NCI-H1436 (cell line): Measurements from ENCODE around the gene COX7A1.
A peak's percentile ranks its signal among the peaks of the same experiment; 100 is the strongest.
"Not testable (repeated sequence)": the region's sequence is repeated elsewhere in the genome, so short reads cannot be mapped to it uniquely, and the experiment has no call there.

ENCODE experiments used
- DNase-seq: peaks from one replicate; lab custom pipeline; 2025; lab: John Stamatoyannopoulos, UW

COX7A1 gene

DNA sequence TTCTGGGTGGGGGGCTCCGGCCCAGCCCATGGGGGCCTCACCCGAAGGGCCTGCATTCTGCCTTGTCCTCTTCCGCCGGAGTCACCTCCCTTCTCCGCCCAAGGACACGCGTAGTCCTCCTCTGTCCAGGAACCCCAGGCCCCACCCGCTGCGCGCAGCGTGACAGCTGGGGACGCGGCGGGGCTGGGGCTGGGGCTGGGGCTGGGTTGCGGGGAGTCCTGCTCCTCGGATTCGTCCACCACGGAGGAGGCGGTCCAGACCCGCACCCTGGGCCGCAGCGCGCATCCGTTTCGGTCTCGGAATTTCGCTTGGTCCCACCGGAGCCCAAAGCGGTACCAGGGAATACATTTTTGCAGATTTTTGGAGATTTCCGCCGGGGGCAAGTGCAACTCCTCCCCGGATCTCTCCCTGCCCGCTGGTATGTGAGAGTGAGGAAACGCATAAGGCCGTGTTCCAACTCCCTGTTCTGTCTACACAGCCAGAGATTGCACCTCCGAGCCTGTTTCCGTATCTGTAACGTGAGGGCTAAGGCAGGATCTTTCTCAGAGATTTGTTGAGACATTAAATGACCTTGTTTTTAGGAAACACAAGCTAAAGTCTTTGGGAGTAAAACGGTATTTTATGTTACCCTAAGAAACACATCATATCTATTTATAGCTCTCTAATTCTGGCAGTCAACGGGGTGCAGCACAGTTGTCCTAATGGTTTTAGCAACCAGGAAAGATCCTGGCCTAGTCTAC lies at the start of gene COX7A1:
COX7A1 (minus strand) TSS at position 96 of the 740 bp plus-strand sequence; CDS start at position 56, 40 bp downstream.
- no peak for DNase-seq

- no peak for DNase-seq
These were observed 49.4 kb upstream of the COX7A1 start for GRCh38 chr19:36201684-36202083.

DNA sequence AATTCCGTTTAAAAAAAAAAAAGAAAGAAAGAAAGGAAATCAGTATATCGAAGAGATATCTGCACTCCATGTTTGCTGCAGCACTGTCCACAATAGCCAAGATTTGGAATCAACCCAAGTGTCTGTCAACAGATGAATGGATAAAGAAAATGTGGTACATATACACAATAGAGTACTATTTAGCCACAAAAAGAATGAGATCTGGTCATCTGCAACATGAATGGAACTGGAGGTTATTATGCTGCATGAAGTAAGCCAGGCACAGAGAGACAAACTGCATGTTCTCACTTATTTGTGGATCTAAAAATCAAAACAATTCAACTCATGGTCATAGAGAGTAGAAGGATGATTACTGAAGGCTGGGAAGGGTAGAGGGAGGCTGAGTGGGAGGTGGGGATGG lies 45.9 kb upstream of the COX7A1 start:
- no peak for DNase-seq

DNA sequence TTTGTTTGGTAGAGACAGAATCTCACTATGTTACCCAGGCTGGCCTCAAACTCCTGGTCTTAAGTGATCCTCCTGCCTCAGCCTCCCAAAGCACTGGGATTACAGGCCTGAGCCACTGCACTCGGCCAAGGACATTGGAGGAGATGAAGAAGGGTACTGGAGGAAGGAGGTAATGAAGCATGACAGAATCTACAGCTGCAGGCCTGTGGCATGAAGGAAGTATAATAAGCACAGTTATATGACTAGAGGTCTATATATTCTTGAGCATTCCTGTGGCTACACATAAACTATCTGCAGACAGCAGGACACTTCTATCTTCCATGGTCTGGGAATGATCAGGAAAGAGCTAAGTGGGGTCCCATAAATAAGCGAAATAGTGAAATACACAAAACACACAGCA lies 44.0 kb upstream of the COX7A1 start:
- no peak for DNase-seq

GRCh38 chr19:36186722-36187121 lies 34.5 kb upstream of the COX7A1 start:
- not testable (repeated sequence) for DNase-seq

DNA sequence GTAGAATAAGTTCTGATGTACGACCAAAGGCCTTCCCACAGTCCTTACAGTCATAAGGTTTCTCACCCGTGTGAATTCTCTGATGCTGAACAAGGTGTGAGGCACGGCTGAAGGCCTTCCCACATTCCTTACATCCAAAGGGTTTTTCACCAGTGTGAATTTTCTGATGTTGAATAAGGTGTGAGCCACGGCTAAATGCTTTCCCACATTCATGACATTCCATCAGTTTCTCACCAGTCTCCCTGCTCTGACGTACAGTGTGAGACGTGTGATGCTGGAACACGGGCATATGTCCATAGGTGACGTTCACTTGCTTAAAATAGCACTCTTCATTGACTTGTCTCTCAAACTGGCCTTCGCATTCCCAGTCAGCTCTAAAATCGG lies 31.0 kb upstream of the COX7A1 start:
- no peak for DNase-seq

- DNase-seq: no peak
These were observed 30.5 kb upstream of the COX7A1 start for GRCh38 chr19:36182612-36183244.

- not testable (repeated sequence) for DNase-seq
These were observed 26.8 kb upstream of the COX7A1 start for GRCh38 chr19:36179077-36179476.

- DNase-seq: not testable (repeated sequence)
These were observed 21.6 kb upstream of the COX7A1 start for GRCh38 chr19:36173846-36174245.

GRCh38 chr19:36172852-36173251 lies 20.6 kb upstream of the COX7A1 start:
- DNase-seq: no peak

- DNase-seq: peak; percentile 2
These were observed 17.0 kb upstream of the COX7A1 start for GRCh38 chr19:36169084-36169760.

GRCh38 chr19:36163813-36164212 lies 11.6 kb upstream of the COX7A1 start:
- no peak for DNase-seq

DNA sequence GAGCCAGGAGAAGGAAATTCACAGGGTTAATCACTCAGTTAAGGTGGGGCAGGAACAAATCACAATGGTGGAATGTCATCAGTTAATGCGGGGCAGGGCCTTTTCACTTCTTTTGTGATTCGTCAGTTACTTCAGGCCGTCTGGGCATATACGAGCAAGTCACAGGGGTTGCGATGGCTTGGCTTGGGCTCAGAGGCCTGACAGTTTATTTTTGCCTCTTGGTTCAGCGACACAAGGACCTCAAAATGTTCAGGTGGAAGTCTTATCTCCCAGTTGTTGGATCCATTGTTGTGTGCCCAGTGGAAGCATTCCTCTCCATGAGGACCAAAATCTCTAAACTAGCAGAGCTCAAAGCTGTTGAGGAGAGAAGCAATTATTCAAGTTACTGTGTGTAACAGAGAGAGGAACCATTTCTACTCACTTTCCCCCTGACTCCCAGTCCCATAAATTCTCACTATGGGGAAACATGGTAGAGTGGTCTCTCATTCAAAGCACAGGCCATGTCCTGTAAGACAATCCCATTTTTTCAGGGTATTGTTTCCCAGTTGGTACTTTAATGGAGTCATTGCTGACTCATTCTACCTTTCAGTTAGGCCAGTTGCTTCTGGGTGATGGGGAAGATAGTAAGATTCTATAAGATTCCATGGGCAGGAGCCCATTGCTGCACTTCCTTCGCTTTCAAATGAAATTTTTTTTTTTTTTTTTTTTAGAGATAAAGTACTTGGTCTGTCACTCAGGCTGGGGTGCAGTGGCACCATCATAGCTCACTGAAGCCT lies 8.8 kb upstream of the COX7A1 start:
- no peak for DNase-seq

DNA sequence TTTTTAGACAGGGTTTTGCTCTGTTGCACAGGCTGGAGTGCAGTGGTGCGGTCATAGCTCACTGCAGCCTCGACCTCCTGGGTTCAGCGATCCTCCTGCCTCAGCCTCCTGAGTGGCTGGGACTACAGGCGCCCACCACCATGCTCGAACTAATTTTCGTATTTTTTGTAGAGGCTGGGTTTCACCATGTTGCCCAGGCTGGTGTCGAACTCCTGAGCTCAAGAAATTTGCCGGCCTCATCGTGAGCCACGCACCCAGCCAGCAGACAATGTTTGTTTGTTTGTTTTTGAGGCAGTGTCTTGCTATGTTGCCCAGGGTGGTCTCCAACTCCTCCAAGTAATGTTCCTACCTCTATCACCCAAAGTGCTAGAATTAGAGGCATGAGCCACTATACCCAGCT lies 879 bp upstream of the COX7A1 start:
- no peak for DNase-seq

GRCh38 chr19:36152019-36152351 lies 262 bp downstream of the COX7A1 start:
- DNase-seq: no peak

GRCh38 chr19:36151144-36152018 lies 866 bp downstream of the COX7A1 start:
- no peak for DNase-seq

DNA sequence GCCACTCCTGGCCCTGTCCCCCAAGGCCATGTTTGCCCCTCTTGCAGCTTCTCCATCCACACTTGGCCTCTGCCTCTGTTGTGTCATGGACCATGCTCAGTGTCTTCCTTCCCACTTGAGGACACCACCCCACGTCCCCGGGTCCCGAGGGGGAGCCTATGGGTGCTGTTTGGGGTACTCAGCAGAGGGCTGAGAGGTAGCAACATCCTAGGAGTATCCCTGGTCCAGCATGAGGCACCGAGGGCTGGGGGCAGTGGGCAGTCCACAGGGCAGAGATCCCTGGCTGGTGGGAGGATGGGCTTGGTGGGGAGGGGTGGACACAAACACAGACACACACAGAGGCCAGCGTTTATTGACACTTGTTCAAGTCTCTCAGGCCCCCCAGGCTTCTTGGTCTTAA lies 1.7 kb downstream of the COX7A1 start:
- DNase-seq: no peak

- DNase-seq: no peak
These were observed 2.4 kb downstream of the COX7A1 start for GRCh38 chr19:36149673-36150406.

DNA sequence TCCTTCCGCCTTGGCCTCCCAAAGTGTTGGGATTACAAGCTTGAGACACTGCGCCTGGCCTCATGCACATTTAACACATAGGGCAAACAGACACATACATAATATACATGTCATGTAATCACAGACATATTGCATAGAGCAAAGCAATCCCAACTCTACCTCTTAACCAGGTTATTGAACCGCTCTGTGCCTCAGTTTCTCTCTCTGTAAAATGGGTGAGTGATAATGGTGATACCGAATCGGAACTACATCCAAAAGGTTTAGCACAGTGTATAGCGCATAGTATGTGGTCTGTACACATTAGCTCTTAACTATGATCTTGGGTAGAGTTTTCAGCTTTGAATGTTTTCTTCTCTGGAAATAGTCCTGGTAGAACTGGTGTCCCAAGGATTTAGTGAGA lies 7.6 kb downstream of the COX7A1 start:
- no peak for DNase-seq

DNA sequence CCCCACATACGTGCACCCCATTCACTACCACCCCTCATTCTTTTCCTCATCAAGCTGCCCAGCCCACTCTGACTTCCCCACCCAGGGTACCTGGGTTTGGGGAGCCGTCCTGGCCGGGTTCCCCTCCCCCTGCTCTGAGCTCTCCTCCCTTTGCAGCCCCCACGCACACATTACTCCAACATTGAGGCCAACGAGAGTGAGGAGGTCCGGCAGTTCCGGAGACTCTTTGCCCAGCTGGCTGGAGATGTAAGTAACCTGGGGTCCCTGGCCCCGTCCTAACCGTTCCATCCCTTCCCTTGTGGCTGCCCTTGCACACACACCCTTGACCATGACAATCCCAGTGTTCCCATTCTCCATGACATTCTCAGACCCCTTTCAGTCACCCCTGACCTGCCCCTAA lies 9.8 kb downstream of the COX7A1 start:
- DNase-seq: no peak

- no peak for DNase-seq
These were observed 10.2 kb downstream of the COX7A1 start for GRCh38 chr19:36142046-36142445.
